CD14-positive monocyte (primary cell): Measurements from ENCODE around the gene NELL1. TPM values are rescaled to one million over a fixed set of nuclear protein-coding genes. Genes with fewer than 3 reads are reported as not detected.

Experiments used
- DNase-seq, 3 donors: peaks; one replicate each; pipeline ENCODE4 v3.0.0-alpha.2; 2011 to 2022
- H2AFZ ChIP-seq: 2 replicates; pipeline ENCODE4 v1.6.0; 2012; ENCODE audit warnings: mild to moderate bottlenecking, low read depth, low read length, inconsistent platforms; ENCODE audit not compliant: insufficient read depth, poor library complexity, severe bottlenecking
- H3K27ac ChIP-seq, 2 donors: 1 replicate in 1 of 2; 2 replicates in 1 of 2; pipeline ENCODE4 v1.5.1; 2012 to 2013; ENCODE audit warnings: low read length in 2 of 2, control low read depth in 1 of 2, inconsistent platforms in 1 of 2, low read depth in 1 of 2, mild to moderate bottlenecking in 1 of 2
- H3K27me3 ChIP-seq, 2 donors: one replicate each; pipeline versions ENCODE4 v1.6.0 to v1.6.1; 2011 to 2013; ENCODE audit warnings: low read length in 2 of 2; ENCODE audit not compliant: control insufficient read depth in 2 of 2, insufficient read depth in 2 of 2
- H3K36me3 ChIP-seq, 2 donors: replicated peaks in 1 of 2; 1 replicate in 1 of 2; 2 replicates in 1 of 2; pipeline versions ENCODE4 v1.5.1 to v1.6.1; 2012 to 2013; ENCODE audit warnings: low read length in 2 of 2, control low read depth in 1 of 2, inconsistent platforms in 1 of 2, mild to moderate bottlenecking in 1 of 2; ENCODE audit not compliant: insufficient read depth in 2 of 2, control insufficient read depth in 1 of 2
- H3K4me1 ChIP-seq, 2 donors: 1 replicate in 1 of 2; 2 replicates in 1 of 2; pipeline versions ENCODE4 v1.5.1 to v1.6.1; 2012 to 2013; ENCODE audit warnings: low read length in 2 of 2, control low read depth in 1 of 2, inconsistent platforms in 1 of 2, mild to moderate bottlenecking in 1 of 2, moderate library complexity in 1 of 2; ENCODE audit not compliant: insufficient read depth in 2 of 2, control insufficient read depth in 1 of 2
- H3K4me2 ChIP-seq: replicated peaks from 2 replicates; pipeline ENCODE3; 2012; ENCODE audit warnings: low read length, moderate library complexity, mild to moderate bottlenecking; ENCODE audit not compliant: poor library complexity, severe bottlenecking; ENCODE audit errors: extremely low read depth
- H3K4me3 ChIP-seq, 3 experiments: fragments of 200-600 bp in 1 of 3; sonication (generic) in 1 of 3; replicated peaks in 1 of 3; 1 replicate in 2 of 3; 2 replicates in 1 of 3; pipeline ENCODE4 v1.5.1; 2011 to 2013; ENCODE audit warnings: low read length in 3 of 3, mild to moderate bottlenecking in 3 of 3, control low read depth in 2 of 3, low read depth in 2 of 3, inconsistent platforms in 1 of 3, moderate library complexity in 1 of 3
- H3K79me2 ChIP-seq: 2 replicates; pipeline ENCODE4 v1.6.0; 2012; ENCODE audit warnings: mild to moderate bottlenecking, control low read depth, inconsistent platforms, low read length, moderate library complexity; ENCODE audit not compliant: insufficient read depth
- H3K9ac ChIP-seq: 2 replicates; pipeline ENCODE4 v1.6.0; 2017; ENCODE audit warnings: low read length, mild to moderate bottlenecking; ENCODE audit not compliant: insufficient read depth, poor library complexity, severe bottlenecking
- H3K9me3 ChIP-seq, 2 donors: replicated peaks in 1 of 2; 1 replicate in 1 of 2; 2 replicates in 1 of 2; pipeline versions ENCODE4 v1.5.1 to v1.6.1; 2012 to 2013; ENCODE audit warnings: low read length in 2 of 2, control low read depth in 1 of 2; ENCODE audit not compliant: control insufficient read depth in 1 of 2, insufficient read depth in 1 of 2
- H4K20me1 ChIP-seq: 2 replicates; pipeline ENCODE4 v1.6.0; 2012; ENCODE audit warnings: mild to moderate bottlenecking, low read length, control low read depth, moderate library complexity; ENCODE audit not compliant: insufficient read depth
- H3K27ac Mint-ChIP-seq, 7 donors: one replicate each; pipeline ENCODE4 v1.8.0; 2020; ENCODE audit warnings: mild to moderate bottlenecking in 7 of 7, mixed read lengths in 7 of 7, moderate library complexity in 6 of 7, inconsistent platforms in 2 of 7
- H3K27me3 Mint-ChIP-seq, 3 donors: one replicate each; pipeline ENCODE4 v1.8.0; 2021 to 2022; ENCODE audit warnings: low read depth in 3 of 3, mild to moderate bottlenecking in 3 of 3, mixed read lengths in 3 of 3, moderate library complexity in 3 of 3, inconsistent platforms in 1 of 3
- H3K36me3 Mint-ChIP-seq, 2 donors: one replicate each; pipeline ENCODE4 v1.8.0; 2020; ENCODE audit warnings: mixed read lengths in 2 of 2, inconsistent platforms in 1 of 2, mild to moderate bottlenecking in 1 of 2
- H3K4me1 Mint-ChIP-seq: one replicate; pipeline ENCODE4 v1.8.0; 2020; ENCODE audit warnings: mild to moderate bottlenecking, mixed read lengths
- H3K4me3 Mint-ChIP-seq, 2 donors: one replicate each; pipeline ENCODE4 v1.8.0; 2020; ENCODE audit warnings: mild to moderate bottlenecking in 2 of 2, mixed read lengths in 2 of 2, moderate library complexity in 1 of 2
- H3K9me3 Mint-ChIP-seq, 7 donors: one replicate each; pipeline ENCODE4 v1.8.0; 2020 to 2022; ENCODE audit warnings: mixed read lengths in 7 of 7, mild to moderate bottlenecking in 6 of 7, moderate library complexity in 6 of 7, inconsistent platforms in 2 of 7
- CTCF ChIP-seq: fragments of 200-600 bp; IDR thresholded peaks from one replicate; pipeline ENCODE4 v1.8.0; 2022; ENCODE audit warnings: antibody characterized with exemption, mild to moderate bottlenecking
- WGBS: methylation state at CpG from one replicate; pipeline ENCODE4 v1.1.5; 2013; ENCODE audit warnings: missing lambda C conversion rate; ENCODE audit not compliant: insufficient coverage; 5-methylcytosine and 5-hydroxymethylcytosine counted together
- intact Hi-C, 2 donors: fragments of 100-400 bp; cut with micrococcal nuclease; formaldehyde crosslinking; loops; one replicate each; pipeline versions ENCODE4 v1.15.0 to v1.15.1; 2023
- polyA plus RNA-seq, 3 donors: library from polyadenylated mRNA; depleted of rRNA in 1 of 3; unstranded in 2 of 3; stranded (reverse) in 1 of 3; fragments of 300-500 nt in 2 of 3; fragments of >200 nt in 1 of 3; fragmentation: Illumina TruSeq in 2 of 3; gene quantifications; 1 replicate in 2 of 3; 2 replicates in 1 of 3; pipeline ENCODE4 v1.2.3, GENCODE V29; 2012 to 2021

Gene NELL1
- polyA plus RNA-seq, 3 donors = not detected

- Histone ChIP-seq H3K4me3 (no peak overlapping the region), H3K4me2 (no peak overlapping the region), H3K4me1 (no peaks in the 10 kb centered on the region), H3K79me2 (no peaks in the 10 kb centered on the region), H3K9me3 (peaks cover 0 to 5% of the 10 kb centered on the region in 2 donors), H4K20me1 (no peaks in the 10 kb centered on the region), H3K27me3 (no peaks in the 10 kb centered on the region), H3K36me3 (no peaks in the 10 kb centered on the region), H2AFZ (no peak overlapping the region), H3K27ac (no peak overlapping the region), H3K9ac (no peak overlapping the region)
- Mint-ChIP-seq H3K4me1 (no peaks in the 10 kb centered on the region), H3K27me3 (peaks cover 0 to 2% (median 0%) of the 10 kb centered on the region in 3 donors), H3K27ac (peak overlapping the region in 1 of 7 donors; percentile 51), H3K36me3 (no peaks in the 10 kb centered on the region), H3K9me3 (peaks cover 2 to 19% (median 8%) of the 10 kb centered on the region in 7 donors), H3K4me3 (no peak overlapping the region)
- WGBS = no CpG with 5 or more reads among the region's 2 CpGs
- DNase-seq = no peak
- no peak for TF ChIP-seq CTCF
- intact Hi-C loops = no loop called here
Measured at GRCh38 chr11:20759541-20759940, 90.2 kb downstream of the NELL1 start.

- Histone ChIP-seq H3K36me3 (no peaks in the 10 kb centered on the region), H2AFZ (no peak overlapping the region), H3K79me2 (no peaks in the 10 kb centered on the region), H3K4me3 (no peak overlapping the region), H3K4me2 (no peak overlapping the region), H3K4me1 (no peaks in the 10 kb centered on the region), H4K20me1 (no peaks in the 10 kb centered on the region), H3K27ac (no peak overlapping the region), H3K9ac (no peak overlapping the region), H3K27me3 (no peaks in the 10 kb centered on the region), H3K9me3 (peaks cover 0 to 5% of the 10 kb centered on the region in 2 donors)
- no peak for TF ChIP-seq CTCF
- Mint-ChIP-seq H3K27me3 (peaks cover 0 to 2% (median 0%) of the 10 kb centered on the region in 3 donors), H3K9me3 (peaks cover 2 to 22% (median 8%) of the 10 kb centered on the region in 7 donors), H3K27ac (no peak overlapping the region), H3K36me3 (no peaks in the 10 kb centered on the region), H3K4me3 (no peak overlapping the region), H3K4me1 (no peaks in the 10 kb centered on the region)
- WGBS = 96% methylated on average over 6 of the region's 6 CpGs
- intact Hi-C loops = no loop called here
- no peak for DNase-seq
Measured at GRCh38 chr11:20760811-20761210, 91.4 kb downstream of the NELL1 start.
